Right ventricle myocardium inferior (tissue), 1 donor: ENCODE results near the gene SIK2. TPM values are rescaled to one million over a fixed set of nuclear protein-coding genes. Genes with fewer than 3 reads are reported as not detected.
"Not testable (repeated sequence)": the region's sequence is repeated elsewhere in the genome, so short reads cannot be mapped to it uniquely, and the experiment has no call there.

ENCODE experiments used
- ATAC-seq: fragments of 200-7000 bp; cut with Tn5 transposase; one replicate; pipeline ENCODE4 v1.9.1; 2020; ENCODE audit warnings: mild to moderate bottlenecking, moderate library complexity
- DNase-seq: peaks from one replicate; pipeline ENCODE4 v3.0.0; 2021; ENCODE audit errors: missing footprints
- intact Hi-C: fragments of 100-400 bp; cut with DNase I; formaldehyde crosslinking; loops from one replicate; pipeline ENCODE4 v1.11.0; 2022
- total RNA-seq: library from RNA; stranded (reverse); fragmentation: NEBNext Ultra II Directional; extraction: Animal tissue kit (Norgen Biotek cat#: 25700); gene quantifications from one replicate; pipeline ENCODE4 v1.2.1, GENCODE V29; 2021
- donor health status: DM: no; HTN: yes; CAD: no; lungs with severe emphysema.

SIK2 gene
- total RNA-seq, 1 donor from 2014 or later = 15.9 TPM

GRCh38 chr11:111707039-111707690 lies 104.9 kb downstream of the SIK2 start:
- DNase-seq (no peak), ATAC-seq (peak; percentile 78)
- intact Hi-C loops = loop anchor here (5.0 kb wide), 2 partner anchors 60 to 80 kb away; partner anchors contain the start of gene PPP2R1B

- no peak for ATAC-seq
- intact Hi-C loops = loop anchor here (5.0 kb wide), 2 partner anchors 60 to 80 kb away; partner anchors contain the start of gene PPP2R1B
- DNase-seq = no peak
These were observed 105.4 kb downstream of the SIK2 start for GRCh38 chr11:111707691-111708067.

DNA sequence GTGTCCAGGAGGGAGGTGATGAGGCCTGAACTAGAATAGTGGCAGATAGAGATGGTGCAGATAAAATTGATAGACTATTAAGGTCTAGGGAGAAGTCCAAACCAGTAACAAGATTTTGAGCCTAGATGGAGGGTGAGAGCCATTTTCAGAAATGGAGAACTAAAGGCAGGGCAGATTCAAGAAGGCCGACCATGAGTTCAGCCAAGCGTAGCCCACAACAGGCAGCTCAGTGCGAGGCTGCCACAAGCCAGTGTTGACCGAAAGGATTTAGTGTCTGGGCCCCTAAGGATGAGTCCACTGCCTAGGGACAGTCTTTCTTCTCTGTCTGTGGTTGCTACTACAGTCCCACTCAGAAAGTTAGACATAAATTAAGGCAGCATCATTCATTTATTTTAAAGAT lies 112.3 kb downstream of the SIK2 start:
- intact Hi-C loops = no loop called here
- no peak for ATAC-seq
- DNase-seq = no peak

GRCh38 chr11:111715142-111715816 lies 113.0 kb downstream of the SIK2 start:
- no peak for DNase-seq
- intact Hi-C loops = no loop called here
- ATAC-seq = no peak

DNA sequence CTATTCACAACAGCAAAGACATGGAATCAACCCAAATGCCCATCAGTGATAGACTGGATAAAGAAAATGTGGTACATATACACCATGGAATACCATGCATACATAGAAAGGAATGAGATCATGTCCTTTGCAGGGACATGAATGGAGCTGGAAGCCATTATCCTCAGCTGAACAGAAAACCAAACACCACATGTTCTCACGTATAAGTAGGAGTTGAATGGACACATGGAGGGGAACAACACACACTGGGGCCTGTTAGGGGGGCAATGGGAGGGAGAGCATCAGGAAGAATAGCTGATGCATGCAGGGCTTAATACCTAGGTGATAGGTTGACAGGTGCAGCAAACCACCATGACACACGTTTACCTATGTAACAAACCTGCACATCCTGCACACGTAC lies 115.4 kb downstream of the SIK2 start:
- ATAC-seq, DNase-seq, intact Hi-C loops: not testable (repeated sequence)

- ATAC-seq = no peak
- DNase-seq = no peak
These were observed 116.2 kb downstream of the SIK2 start for GRCh38 chr11:111718436-111718835.

DNA sequence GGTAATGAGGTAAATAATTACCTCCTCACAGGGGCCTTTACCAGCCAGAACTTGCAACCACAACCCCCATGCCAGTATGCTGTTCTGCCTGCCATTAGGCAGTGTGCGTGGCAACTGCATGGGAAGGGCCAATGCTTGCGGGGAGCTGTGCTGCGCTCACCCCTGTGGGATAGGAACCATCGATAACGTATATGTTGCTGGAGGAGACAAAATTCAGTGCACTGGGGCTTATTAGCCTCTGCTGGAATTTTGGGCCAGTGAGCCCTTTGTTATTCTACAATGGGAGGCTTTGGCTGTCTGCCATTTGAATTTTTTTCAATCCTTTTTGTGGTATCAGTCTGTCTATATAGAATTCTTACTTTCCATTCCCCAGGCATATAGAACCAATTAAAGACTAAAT lies 116.6 kb downstream of the SIK2 start:
- ATAC-seq (no peak), DNase-seq (no peak)
- intact Hi-C loops = no loop called here

More at GRCh38 chr11:111718436-111718835, 116.2 kb downstream of the SIK2 start:
- intact Hi-C loops = no loop called here

DNA sequence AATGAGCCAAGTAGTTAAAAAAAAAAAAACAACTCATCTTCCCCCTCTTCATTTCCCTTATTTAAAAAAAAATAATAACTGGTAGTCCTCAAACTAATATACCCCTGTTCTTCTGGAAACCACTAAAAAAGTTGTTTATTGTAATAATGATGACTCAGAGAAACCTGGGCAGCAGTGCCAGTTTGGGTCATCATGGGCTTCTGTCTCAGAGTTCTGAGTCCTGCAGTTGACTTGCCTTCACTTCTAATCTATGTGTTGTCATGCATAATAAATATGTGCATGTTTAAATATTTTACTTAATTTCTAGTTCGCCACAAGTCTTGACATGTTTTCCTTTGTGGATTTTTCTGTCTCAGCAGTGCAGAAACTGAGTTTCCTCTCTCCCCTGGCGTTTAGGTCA lies 117.1 kb downstream of the SIK2 start:
- DNase-seq (no peak), ATAC-seq (no peak)
- intact Hi-C loops = no loop called here

DNA sequence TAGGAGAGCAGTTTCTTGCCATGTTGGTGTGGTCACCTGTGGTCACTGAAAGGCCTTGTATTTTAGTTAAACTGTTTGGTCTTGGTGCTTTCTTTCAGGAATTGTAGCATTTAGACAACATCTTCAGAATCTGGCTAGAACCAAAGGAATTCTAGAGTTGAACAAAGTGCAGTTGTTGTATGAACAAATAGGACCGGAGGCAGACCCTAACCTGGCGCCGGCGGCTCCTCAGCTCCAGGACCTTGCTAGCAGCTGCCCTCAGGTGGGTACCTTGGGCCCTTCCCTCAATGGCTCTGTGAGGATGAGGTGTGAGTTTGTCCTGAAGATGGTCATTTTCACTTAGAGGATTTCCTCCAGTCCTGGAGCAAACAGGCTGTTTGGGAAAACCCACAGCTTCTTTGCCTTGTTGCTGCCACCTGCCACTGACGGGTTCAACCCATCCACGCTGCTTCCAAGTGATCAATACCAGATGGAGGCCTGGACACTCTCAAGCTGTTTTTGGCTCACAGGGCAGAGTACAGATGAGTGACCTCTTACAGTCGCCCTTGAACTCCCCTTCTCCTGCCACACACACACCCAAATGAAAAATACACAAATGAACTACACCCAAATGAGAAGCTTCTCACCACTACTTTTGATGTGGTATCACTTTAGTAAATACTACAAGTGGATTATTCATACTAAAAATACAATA lies 118.7 kb downstream of the SIK2 start:
- DNase-seq (no peak), ATAC-seq (no peak)
- intact Hi-C loops = no loop called here

- ATAC-seq = no peak
- intact Hi-C loops = no loop called here
- DNase-seq = no peak
These were observed 120.3 kb downstream of the SIK2 start for GRCh38 chr11:111722501-111722900.

DNA sequence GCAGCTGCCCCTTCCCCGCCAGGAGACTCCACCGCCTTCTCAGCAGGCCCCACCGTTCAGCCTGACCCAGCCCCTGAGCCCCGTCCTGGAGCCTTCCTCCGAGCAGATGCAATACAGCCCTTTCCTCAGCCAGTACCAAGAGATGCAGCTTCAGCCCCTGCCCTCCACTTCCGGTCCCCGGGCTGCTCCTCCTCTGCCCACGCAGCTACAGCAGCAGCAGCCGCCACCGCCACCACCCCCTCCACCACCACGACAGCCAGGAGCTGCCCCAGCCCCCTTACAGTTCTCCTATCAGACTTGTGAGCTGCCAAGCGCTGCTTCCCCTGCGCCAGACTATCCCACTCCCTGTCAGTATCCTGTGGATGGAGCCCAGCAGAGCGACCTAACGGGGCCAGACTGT lies 121.3 kb downstream of the SIK2 start:
- intact Hi-C loops = no loop called here
- DNase-seq = no peak
- ATAC-seq = peak; percentile 32

DNA sequence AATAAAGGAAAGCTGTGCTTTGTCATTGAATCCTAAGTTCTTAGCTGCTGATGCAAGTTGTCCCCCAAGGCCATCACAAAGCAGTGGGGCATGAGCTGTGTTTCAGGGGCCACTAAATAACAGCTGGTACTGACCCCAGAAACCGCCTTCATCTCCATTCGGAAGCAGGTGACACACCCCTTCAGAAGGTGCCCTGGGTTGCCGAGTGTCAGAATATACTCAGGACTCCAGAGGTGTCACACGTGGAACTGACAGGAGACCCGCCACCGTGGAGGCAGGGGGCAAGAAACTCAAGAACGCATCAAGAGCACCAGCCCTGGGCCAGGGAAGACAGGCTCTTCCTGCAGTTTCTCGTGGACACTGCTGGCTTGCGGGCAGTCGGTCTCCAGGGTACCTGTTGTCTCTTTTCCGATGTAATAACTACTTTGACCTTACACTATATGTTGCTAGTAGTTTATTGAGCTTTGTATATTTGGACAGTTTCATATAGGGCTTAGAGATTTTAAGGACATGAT lies 122.4 kb downstream of the SIK2 start:
- DNase-seq = no peak
- no peak for ATAC-seq
- intact Hi-C loops = no loop called here

DNA sequence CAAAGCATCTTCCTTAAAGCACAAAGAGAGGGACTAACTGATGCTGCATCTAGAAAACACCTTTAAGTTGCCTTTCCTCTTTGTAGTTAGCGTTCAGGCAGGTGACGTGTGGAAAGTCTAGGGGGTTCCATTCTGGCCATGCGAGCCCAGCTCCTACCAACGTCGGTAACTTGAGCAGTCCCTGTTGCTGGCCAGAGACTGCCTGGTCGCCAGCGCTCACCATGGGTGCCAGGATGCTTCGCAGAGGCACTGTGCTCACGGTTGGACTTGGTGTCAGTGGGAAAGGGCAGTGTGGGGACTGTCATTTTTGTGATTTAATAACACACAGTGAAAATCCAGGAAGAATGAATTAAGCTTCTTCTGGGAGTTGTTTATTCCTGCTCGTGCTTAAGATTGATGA lies 123.4 kb downstream of the SIK2 start:
- intact Hi-C loops = no loop called here
- DNase-seq (no peak), ATAC-seq (no peak)

GRCh38 chr11:111726301-111726713 lies 124.1 kb downstream of the SIK2 start:
- DNase-seq (no peak), ATAC-seq (no peak)
- intact Hi-C loops = no loop called here

GRCh38 chr11:111727431-111727830 lies 125.2 kb downstream of the SIK2 start:
- no peak for DNase-seq
- no peak for ATAC-seq
- intact Hi-C loops = no loop called here

DNA sequence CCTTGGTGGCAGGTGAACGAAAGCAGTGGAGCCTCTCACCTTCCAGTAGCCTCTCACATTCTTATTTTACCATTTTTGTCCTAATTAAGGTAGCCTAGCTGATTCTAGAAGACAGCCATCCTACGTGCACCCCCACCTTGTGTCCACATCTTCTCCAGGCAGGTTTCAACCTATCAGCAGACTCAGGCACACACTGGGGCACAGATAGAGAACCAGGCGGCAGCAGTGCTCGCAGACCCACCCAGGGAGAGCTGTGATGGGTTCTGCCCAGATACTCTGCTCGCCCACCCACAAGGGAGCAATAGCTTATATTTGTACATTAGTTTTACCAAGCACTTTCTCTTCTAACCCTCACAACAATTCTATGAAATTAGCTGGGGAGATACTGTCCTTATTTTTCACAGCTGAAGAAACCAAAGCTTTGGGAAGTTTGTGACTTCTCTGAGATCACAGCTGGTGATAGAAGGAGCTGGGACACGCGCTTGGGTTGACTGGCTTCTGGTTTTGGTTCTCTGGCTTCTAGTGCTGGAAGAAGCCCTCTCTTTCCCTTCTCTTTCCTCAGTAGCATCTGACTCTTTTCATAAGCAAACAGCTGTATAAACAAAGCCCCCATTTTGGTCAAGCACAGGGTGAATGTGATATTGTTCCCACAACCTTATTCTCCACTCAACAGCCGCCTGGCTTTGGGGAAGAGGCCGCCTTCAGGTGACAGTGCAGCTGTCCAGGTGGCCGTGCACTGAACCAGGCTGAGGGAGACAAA lies 127.0 kb downstream of the SIK2 start:
- no peak for ATAC-seq
- no peak for DNase-seq
- intact Hi-C loops = no loop called here

GRCh38 chr11:111729831-111730311 lies 127.6 kb downstream of the SIK2 start:
- DNase-seq = no peak
- intact Hi-C loops = no loop called here
- no peak for ATAC-seq

- intact Hi-C loops = no loop called here
- DNase-seq (no peak), ATAC-seq (peak; percentile 20)
These were observed 128.8 kb downstream of the SIK2 start for GRCh38 chr11:111730871-111731591.
